NCI-H748 treated with DMSO at 0.1 percent for 48 hours (cell line): ENCODE measurements around the gene RRP9.
A peak's percentile ranks its signal among the peaks of the same experiment; 100 is the strongest.

Source experiments
- DNase-seq: peaks from one replicate; lab custom pipeline; 2025; lab: John Stamatoyannopoulos, UW

The RRP9 gene

GRCh38 chr3:51971350-51971749 lies 29.6 kb upstream of the RRP9 start:
- no peak for DNase-seq

- no peak for DNase-seq
These were observed 29.0 kb upstream of the RRP9 start for GRCh38 chr3:51970606-51971300.

GRCh38 chr3:51969841-51970240 lies 28.1 kb upstream of the RRP9 start:
- no peak for DNase-seq

GRCh38 chr3:51968883-51969678 lies 27.4 kb upstream of the RRP9 start:
- DNase-seq = no peak

- DNase-seq = no peak
These were observed 26.6 kb upstream of the RRP9 start for GRCh38 chr3:51968170-51968775.

- peak; percentile 30 for DNase-seq
These were observed 25.9 kb upstream of the RRP9 start, which contains the start of gene PCBP4 for GRCh38 chr3:51967384-51968169. PCBP4 (minus strand) TSS chr3:51967454; CDS start chr3:51961240, 6,214 bp downstream.

- DNase-seq = no peak
These were observed 25.2 kb upstream of the RRP9 start for GRCh38 chr3:51966922-51967383.

- no peak for DNase-seq
These were observed 24.8 kb upstream of the RRP9 start for GRCh38 chr3:51966486-51966885.

GRCh38 chr3:51966016-51966415 lies 24.3 kb upstream of the RRP9 start:
- DNase-seq = no peak

GRCh38 chr3:51964521-51964920 lies 22.8 kb upstream of the RRP9 start:
- no peak for DNase-seq

- no peak for DNase-seq
These were observed 22.3 kb upstream of the RRP9 start for GRCh38 chr3:51963951-51964451.

- DNase-seq = no peak
These were observed 21.3 kb upstream of the RRP9 start for GRCh38 chr3:51962854-51963530.

- DNase-seq = no peak
These were observed 20.2 kb upstream of the RRP9 start for GRCh38 chr3:51961602-51962569.

GRCh38 chr3:51961011-51961410 lies 19.3 kb upstream of the RRP9 start:
- no peak for DNase-seq

GRCh38 chr3:51960386-51960785 lies 18.7 kb upstream of the RRP9 start:
- DNase-seq = no peak

- DNase-seq = no peak
These were observed 17.9 kb upstream of the RRP9 start for GRCh38 chr3:51959651-51960050.

- DNase-seq = no peak
These were observed 17.2 kb upstream of the RRP9 start for GRCh38 chr3:51958603-51959521.

- DNase-seq = no peak
These were observed 16.0 kb upstream of the RRP9 start for GRCh38 chr3:51957520-51958205.
